ENCODE measurements around the gene ANO1. TPM values are rescaled to one million over a fixed set of nuclear protein-coding genes. Genes with fewer than 3 reads are reported as not detected.

ANO1 gene
- total RNA-seq, 1 donor from 2014 or later, result 1.1 TPM

DNA sequence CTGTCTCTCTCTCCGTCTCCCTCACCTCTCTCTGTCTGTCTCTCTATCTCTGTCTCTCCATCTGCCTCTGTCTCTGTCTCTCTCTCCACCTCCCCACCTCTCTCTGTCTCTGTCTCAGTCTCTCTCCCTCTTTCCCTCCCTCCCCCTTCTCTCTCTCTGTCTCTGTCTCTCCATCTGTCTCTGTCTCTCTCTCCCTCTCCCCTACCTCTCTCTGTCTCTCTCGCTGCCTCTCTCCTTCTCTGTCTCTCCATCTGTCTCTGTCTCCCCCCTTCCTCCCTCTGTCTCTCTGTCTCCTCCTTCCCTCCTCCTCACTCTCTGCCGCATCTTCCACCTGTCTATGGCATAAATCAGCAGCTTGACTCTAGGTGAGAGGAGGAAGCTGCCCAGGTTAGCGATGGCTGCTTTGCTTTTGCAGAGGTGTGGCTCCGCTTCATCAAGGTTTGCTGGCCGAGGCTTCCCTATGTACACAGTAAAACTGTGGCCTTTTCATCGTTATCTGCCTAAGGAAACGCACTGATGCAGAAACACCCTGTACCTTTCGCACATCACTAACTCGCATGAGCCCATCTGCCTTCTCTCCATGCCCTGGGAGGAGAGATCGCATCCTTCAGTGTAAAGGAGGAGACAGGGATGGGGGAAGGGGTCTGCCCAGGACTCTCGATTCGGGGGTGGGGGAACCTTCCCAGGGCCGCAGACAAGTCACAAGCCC lies 44.5 kb downstream of the ANO1 start:
- Histone ChIP-seq H3K4me3 (ENCODE audit: low read depth, low read length) (no peak overlapping the region), H3K27me3 (ENCODE audit: control insufficient read depth, insufficient read depth, low read length) (peaks cover 10% of the 10 kb centered on the region), H3K36me3 (ENCODE audit: control insufficient read depth, insufficient read depth, low read length) (no peaks in the 10 kb centered on the region)
- TF ChIP-seq, protein P1, sequence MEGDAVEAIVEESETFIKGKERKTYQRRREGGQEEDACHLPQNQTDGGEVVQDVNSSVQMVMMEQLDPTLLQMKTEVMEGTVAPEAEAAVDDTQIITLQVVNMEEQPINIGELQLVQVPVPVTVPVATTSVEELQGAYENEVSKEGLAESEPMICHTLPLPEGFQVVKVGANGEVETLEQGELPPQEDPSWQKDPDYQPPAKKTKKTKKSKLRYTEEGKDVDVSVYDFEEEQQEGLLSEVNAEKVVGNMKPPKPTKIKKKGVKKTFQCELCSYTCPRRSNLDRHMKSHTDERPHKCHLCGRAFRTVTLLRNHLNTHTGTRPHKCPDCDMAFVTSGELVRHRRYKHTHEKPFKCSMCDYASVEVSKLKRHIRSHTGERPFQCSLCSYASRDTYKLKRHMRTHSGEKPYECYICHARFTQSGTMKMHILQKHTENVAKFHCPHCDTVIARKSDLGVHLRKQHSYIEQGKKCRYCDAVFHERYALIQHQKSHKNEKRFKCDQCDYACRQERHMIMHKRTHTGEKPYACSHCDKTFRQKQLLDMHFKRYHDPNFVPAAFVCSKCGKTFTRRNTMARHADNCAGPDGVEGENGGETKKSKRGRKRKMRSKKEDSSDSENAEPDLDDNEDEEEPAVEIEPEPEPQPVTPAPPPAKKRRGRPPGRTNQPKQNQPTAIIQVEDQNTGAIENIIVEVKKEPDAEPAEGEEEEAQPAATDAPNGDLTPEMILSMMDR (IDR thresholded peaks at IDR 0.05; ENCODE audit: insufficient read depth, low read length, poor library complexity, severe bottlenecking), result no peak
- DNase-seq (ENCODE audit: low read depth), result no peak

DNA sequence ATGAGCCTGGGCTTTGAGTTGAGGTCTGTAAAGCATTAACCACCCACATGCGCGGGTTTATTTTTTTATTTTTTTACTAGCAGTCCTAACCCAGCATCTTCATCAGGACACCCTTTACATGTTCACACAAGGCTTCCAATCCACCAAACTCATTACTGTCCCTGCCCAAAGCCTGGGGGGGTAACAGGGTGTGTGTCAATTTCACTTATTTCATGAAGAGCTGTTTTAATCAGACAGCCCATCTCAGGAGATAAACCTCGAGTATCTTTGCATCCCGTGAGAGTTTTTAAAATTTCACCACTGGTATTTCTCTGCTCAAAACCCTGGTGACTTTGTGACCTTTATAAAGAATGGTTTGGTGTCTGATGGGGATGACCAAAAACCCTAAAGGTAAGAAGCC lies 45.6 kb downstream of the ANO1 start:
- no peak for DNase-seq (ENCODE audit: low read depth)
- Histone ChIP-seq H3K36me3 (ENCODE audit: control insufficient read depth, insufficient read depth, low read length) (no peaks in the 10 kb centered on the region), H3K4me3 (ENCODE audit: low read depth, low read length) (no peak overlapping the region), H3K27me3 (ENCODE audit: control insufficient read depth, insufficient read depth, low read length) (peaks cover 10% of the 10 kb centered on the region)
- TF ChIP-seq, protein P1 (IDR thresholded peaks at IDR 0.05; ENCODE audit: insufficient read depth, low read length, poor library complexity, severe bottlenecking), result no peak

DNA sequence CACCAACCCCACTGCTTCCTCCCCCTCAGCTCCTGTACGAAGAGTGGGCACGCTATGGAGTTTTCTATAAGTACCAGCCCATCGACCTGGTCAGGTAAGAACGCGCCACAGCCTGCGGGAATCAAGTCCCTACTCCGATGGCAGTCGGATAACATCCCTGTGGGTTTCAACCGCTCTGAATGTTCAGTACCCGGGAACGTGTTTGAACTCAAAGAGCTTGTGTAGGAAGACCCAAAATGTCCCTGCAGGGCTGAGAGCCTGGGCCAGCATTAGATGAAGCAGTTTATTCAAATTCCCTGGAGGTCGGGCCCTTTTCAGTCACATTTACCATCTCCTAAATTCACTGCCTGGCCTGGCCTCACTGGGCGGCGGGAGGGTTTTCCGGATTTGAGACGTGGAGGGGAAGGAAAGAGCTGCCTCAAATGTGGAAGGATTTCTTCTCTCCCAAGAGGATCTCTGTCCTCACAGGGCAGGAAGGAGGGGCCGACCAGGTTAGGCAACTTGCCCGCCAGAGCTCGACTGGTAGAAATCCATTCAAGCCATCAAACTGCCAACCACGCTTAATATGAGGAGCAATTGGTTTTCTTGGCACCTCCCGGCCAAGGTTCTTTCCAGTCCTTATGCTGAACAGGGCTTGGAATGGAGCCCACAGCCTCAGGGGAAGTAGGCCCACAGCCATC lies 46.3 kb downstream of the ANO1 start:
- Histone ChIP-seq H3K4me3 (ENCODE audit: low read depth, low read length) (no peak overlapping the region), H3K36me3 (ENCODE audit: control insufficient read depth, insufficient read depth, low read length) (no peaks in the 10 kb centered on the region), H3K27me3 (ENCODE audit: control insufficient read depth, insufficient read depth, low read length) (peaks cover 10% of the 10 kb centered on the region)
- no peak for DNase-seq (ENCODE audit: low read depth)
- TF ChIP-seq, protein P1 (IDR thresholded peaks at IDR 0.05; ENCODE audit: insufficient read depth, low read length, poor library complexity, severe bottlenecking), result no peak

DNA sequence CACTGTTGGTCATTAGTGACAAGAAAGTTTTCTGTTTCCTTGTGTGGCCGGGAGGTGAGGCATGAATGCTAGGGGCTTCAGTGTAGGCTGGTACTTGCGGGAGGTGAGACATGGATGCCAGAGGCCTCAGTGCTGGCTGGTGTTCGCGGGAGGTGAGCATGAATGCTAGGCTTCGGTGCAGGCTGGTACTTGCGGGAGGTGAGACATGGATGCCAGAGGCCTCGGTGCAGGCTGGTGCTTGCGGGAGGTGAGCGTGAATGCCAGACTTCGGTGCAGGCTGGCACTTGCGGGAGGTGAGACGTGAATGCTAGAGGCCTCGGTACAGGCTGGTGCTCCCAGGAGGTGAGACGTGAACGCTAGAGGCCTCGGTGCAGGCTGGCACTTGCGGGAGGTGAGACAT lies 48.4 kb downstream of the ANO1 start:
- no peak for DNase-seq (ENCODE audit: low read depth)
- Histone ChIP-seq H3K36me3 (ENCODE audit: control insufficient read depth, insufficient read depth, low read length) (no peaks in the 10 kb centered on the region), H3K4me3 (ENCODE audit: low read depth, low read length) (no peak overlapping the region), H3K27me3 (ENCODE audit: control insufficient read depth, insufficient read depth, low read length) (peaks cover 8% of the 10 kb centered on the region)
- TF ChIP-seq, protein P1 (IDR thresholded peaks at IDR 0.05; ENCODE audit: insufficient read depth, low read length, poor library complexity, severe bottlenecking), result no peak

DNA sequence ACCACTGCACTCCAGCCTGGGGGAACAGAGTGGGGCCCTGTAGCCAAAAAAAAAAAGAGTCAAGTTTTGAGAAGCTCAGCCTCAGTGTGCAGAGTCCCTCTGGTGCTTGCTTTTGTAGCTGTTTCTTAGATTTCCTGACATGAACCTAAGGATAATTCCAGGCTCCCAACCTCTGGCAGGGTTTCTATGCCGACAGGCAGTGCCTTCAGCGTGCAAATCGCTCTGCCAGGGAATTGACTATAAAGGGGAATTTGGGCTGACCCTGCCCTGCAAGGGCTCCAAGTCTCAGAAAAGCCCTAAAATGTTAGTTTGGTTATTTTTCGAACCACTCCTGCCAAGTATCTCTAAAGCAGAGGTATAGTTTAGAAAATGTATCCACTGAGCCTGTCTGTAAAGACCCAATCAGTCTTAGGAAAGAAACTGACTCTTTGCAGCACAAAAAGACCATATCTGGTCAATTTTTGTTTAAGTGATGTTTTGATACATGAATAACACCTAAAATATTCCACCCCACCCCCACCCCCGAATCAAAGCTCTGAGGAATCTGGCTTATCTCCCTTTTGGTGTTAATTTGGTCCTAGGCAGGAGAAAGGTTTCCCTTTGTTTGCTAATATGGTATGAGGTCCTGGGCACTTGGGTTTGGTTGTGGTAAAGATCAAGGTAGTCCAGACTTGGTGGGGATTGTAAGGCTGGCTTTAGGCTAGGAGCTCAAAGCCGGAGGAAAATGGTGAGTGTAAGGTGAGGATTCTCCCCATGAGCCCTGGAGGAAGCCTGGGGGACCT lies 49.7 kb downstream of the ANO1 start:
- Histone ChIP-seq H3K4me3 (ENCODE audit: low read depth, low read length) (no peak overlapping the region), H3K36me3 (ENCODE audit: control insufficient read depth, insufficient read depth, low read length) (no peaks in the 10 kb centered on the region), H3K27me3 (ENCODE audit: control insufficient read depth, insufficient read depth, low read length) (peaks cover 10% of the 10 kb centered on the region)
- TF ChIP-seq, protein P1 (IDR thresholded peaks at IDR 0.05; ENCODE audit: insufficient read depth, low read length, poor library complexity, severe bottlenecking), result no peak
- no peak for DNase-seq (ENCODE audit: low read depth)
